ENCODE results near the gene SBF2.

DNA sequence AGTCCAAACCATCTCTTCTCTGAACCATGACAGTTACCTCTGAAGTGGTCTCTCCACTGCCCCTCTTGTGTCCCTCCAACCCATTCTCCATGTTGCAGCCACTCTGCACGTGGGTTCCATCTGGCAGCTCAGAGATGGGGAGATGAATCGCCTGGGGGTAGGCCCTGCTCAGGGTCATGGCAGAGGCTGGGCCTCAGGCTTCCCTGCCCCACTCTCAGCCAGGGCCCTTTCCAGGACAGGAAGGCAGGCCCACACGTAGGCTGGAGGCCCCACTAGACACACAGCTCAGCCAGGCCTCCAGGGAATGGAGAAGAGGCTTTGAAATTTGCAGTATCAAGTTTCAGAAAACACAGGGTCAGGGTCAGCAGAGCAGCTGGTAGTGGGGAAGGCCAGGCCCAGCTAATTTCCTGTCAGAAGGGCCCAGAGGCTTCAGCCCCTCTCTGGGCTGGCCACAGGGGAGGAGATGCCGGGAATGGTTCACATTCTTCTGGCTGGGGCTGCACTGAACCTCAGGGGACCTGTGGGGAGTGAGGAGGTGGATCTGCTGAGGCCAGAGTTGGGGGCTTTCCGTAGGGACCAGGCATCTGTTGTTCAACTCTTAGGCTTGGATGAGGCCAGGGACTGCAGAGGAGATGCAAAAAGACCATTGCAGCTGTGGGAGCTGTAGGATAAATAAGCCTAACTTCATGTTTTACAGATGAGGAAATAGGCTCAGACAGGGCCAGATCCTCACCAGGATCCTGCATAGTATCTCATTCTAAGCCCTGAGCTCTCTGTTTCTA lies 528.5 kb downstream of the SBF2 start:
- no peak for TF ChIP-seq CTCF (optimal IDR thresholded peaks at IDR 0.05 in 1 of 3, IDR thresholded peaks at IDR 0.05 in 1 of 3, conservative IDR thresholded peaks at IDR 0.05 in 1 of 3; ENCODE audit: extremely low read depth in 1 of 3, insufficient read depth in 2 of 3, low read length in 3 of 3)
- TF ChIP-seq EZH2 (IDR thresholded peaks at IDR 0.05; ENCODE audit: low read length), result no peak

All from keratinocyte (primary cell).